Osteoblast (primary cell): ENCODE measurements around the gene A4GALT. TPM values are rescaled to one million over a fixed set of nuclear protein-coding genes. Genes with fewer than 3 reads are reported as not detected.

Experiments
- DNase-seq: peaks from one replicate; pipeline ENCODE4 v3.0.0; 2011; ENCODE audit warnings: low spot score, mixed read lengths; ENCODE audit not compliant: insufficient read length; ENCODE audit errors: missing footprints
- H2AFZ ChIP-seq: 2 replicates; pipeline ENCODE4 v1.6.0; 2011; ENCODE audit warnings: mild to moderate bottlenecking, low read length
- H3K27ac ChIP-seq: 2 replicates; pipeline ENCODE4 v1.5.1; 2011; ENCODE audit warnings: mild to moderate bottlenecking, low read depth, low read length, moderate library complexity
- H3K27me3 ChIP-seq: 2 replicates; pipeline ENCODE4 v1.6.0; 2012; ENCODE audit warnings: mild to moderate bottlenecking, control low read depth, inconsistent platforms, low read length, moderate library complexity; ENCODE audit not compliant: insufficient read depth
- H3K36me3 ChIP-seq: 2 replicates; pipeline ENCODE4 v1.5.1; 2011; ENCODE audit warnings: mild to moderate bottlenecking, low read length, control low read depth, moderate library complexity; ENCODE audit not compliant: insufficient read depth
- H3K4me1 ChIP-seq: 2 replicates; pipeline ENCODE4 v1.5.1; 2011; ENCODE audit warnings: mild to moderate bottlenecking, low read length, control low read depth, moderate library complexity; ENCODE audit not compliant: insufficient read depth
- H3K4me2 ChIP-seq: 2 replicates; pipeline ENCODE4 v1.6.0; 2011; ENCODE audit warnings: mild to moderate bottlenecking, low read length; ENCODE audit not compliant: insufficient read depth
- H3K4me3 ChIP-seq: fragments of 200-600 bp; sonication (generic); 3 replicates; pipeline ENCODE4 v1.5.1; 2012; ENCODE audit warnings: mild to moderate bottlenecking, low read length, inconsistent platforms; ENCODE audit not compliant: insufficient read depth
- H3K79me2 ChIP-seq: 2 replicates; pipeline ENCODE4 v1.6.0; 2012; ENCODE audit warnings: mild to moderate bottlenecking, low read length, control low read depth, inconsistent platforms; ENCODE audit not compliant: insufficient read depth
- H3K9me3 ChIP-seq: 2 replicates; pipeline ENCODE4 v1.5.1; 2011; ENCODE audit warnings: low read depth, low read length, control low read depth
- H4K20me1 ChIP-seq: 2 replicates; pipeline ENCODE4 v1.6.0; 2012; ENCODE audit warnings: mild to moderate bottlenecking, low read length, control low read depth; ENCODE audit not compliant: insufficient read depth
- CTCF ChIP-seq: IDR thresholded peaks from 2 replicates; pipeline ENCODE4 v1.5.1; 2011; ENCODE audit warnings: mild to moderate bottlenecking, low read depth, low read length, moderate library complexity; ENCODE audit errors: extremely low read depth
- total RNA-seq: library from RNA; depleted of rRNA; stranded (reverse); fragments of >200 nt; gene quantifications from 2 replicates; pipeline ENCODE4 v1.2.3, GENCODE V29; 2012

A4GALT gene
- total RNA-seq, 1 donor = 19.9 TPM

DNA sequence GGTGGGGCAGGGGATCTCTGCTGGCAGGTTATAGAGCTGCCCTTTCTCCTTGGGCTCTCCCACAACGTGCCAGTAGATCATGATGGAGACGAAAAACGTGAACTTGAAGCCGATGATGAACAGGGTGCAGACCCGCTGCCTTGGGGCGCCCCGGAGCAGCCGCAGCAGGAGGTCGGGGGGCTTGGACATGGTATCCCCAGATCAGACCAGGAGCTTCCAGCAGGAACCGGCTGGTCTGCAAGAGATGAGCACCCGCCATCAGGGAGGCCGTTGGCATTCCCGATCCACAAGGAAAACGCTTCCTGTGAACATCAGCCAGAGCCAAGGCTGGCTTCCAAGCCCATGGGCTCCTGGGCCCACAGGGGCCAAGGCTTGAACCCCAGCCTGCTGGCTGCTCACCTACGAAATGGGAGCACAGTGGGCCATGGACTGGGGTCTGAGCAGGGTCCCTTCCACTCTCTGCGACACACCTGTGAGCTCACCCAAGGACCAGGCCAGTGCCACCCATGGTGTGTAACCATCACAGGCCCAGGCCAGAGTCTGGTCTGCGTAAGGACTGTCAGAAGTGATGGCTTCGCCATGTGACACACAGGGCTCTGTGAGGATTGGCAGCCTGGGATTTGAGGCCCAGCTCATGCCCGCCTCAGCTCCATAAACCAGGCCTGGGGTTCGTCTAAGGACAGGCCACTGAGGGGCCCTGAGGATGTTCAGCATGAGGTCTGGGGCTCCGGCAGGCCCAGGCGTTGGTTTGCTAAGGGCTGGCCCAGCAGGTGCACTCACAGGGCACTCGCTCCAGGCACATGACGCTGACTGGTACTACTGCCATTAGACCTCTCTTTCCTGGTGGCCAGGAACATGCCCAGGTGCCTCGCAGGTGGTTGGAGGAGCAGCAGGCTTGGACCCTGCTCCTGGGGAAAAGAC lies 26.6 kb downstream of the A4GALT start:
- no peak overlapping the region for H3K4me2 ChIP-seq
- TF ChIP-seq CTCF = no peak
- H3K4me3 ChIP-seq = no peak overlapping the region
- H4K20me1 ChIP-seq = no peaks in the 10 kb centered on the region
- no peak overlapping the region for H3K27ac ChIP-seq
- H3K9me3 ChIP-seq = no peaks in the 10 kb centered on the region
- H3K36me3 ChIP-seq = no peaks in the 10 kb centered on the region
- peaks cover 16% of the 10 kb centered on the region for H3K4me1 ChIP-seq
- H3K27me3 ChIP-seq = no peaks in the 10 kb centered on the region
- peak; percentile 19 for DNase-seq
- no peak overlapping the region for H2AFZ ChIP-seq
- H3K79me2 ChIP-seq = peaks cover 10% of the 10 kb centered on the region

DNA sequence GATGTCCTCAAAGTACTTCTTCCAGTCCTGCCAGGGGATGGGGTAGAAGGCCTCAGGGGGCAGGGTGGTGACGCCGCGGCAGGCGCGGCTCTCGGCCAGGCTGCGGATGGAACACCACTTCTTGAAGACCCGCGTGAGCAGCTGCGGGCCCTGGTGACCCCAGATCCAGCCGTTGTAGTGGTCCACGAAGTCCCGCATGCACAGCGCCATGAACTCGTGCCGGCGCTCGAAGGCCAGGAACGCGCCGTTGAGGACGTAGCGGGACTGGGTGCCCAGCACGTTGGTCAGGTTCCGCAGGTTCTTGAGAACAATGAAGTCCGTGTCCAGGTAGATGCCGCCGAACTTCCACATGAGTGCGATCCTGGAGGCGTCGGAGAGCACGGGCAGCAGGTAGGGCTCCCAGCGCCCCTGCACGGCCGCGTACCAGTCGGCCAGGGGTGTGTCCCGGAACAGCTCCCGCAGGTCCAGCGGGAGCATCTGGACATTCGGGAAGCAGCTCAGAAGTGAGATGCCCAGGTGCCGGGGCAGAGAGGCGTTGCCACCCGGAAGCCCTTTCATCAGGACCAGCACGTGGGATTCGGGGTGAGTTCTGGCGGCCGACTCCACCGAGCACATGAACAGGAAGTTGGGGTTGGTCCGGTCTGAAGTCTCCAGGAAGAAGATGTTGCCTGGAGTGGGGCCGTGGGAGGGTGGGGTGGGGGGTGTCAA lies 27.5 kb downstream of the A4GALT start:
- no peak overlapping the region for H2AFZ ChIP-seq
- peaks cover 9% of the 10 kb centered on the region for H3K79me2 ChIP-seq
- no peaks in the 10 kb centered on the region for H3K27me3 ChIP-seq
- no peaks in the 10 kb centered on the region for H3K9me3 ChIP-seq
- no peak overlapping the region for H3K4me3 ChIP-seq
- no peak overlapping the region for H3K27ac ChIP-seq
- peaks cover 17% of the 10 kb centered on the region for H3K4me1 ChIP-seq
- H3K36me3 ChIP-seq = no peaks in the 10 kb centered on the region
- no peak for TF ChIP-seq CTCF
- DNase-seq = peak; percentile 15
- H4K20me1 ChIP-seq = no peaks in the 10 kb centered on the region
- H3K4me2 ChIP-seq = no peak overlapping the region

DNA sequence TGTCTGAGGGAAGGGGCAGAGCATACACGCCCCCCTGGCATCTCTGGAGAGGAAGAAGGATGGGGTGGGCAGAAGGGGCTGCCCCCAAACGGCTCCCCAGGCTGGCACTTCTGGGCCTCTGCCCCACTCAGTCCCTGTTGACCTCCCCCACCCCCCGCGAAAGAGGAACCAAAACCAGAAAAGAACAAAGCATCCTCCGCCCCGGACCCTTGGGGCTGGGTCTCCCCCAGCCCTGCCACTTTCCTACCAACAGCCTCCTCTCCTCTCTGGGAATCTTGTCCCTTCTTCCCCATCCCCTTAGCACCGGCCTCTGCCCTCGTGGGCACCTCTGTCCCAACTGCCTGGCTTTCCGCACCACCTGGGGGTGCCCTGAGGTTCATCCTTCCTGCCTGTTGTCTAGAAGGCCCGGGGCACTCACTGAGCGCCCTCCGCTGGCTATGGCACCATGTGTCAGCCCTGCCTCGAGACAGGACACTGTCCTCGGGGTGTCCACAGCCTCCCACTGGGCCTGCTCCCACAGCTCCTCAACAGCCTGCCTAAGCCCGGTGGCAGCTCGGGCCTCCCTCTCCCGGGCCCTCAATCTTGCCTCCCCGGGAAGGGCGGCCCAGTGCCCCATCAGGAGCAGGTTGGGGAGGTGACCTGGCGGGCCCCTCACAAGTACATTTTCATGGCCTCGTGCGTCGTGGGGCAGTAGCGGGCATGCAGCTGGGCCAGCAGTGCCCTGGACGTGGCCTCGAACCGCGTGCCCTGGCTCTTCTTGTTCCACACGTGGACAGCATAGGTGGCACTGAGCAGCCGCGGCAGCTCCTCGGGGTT lies 28.2 kb downstream of the A4GALT start:
- H3K36me3 ChIP-seq = no peaks in the 10 kb centered on the region
- H2AFZ ChIP-seq = no peak overlapping the region
- peaks cover 17% of the 10 kb centered on the region for H3K4me1 ChIP-seq
- TF ChIP-seq CTCF = no peak
- no peaks in the 10 kb centered on the region for H4K20me1 ChIP-seq
- no peak overlapping the region for H3K4me2 ChIP-seq
- peak; percentile 72 for DNase-seq
- peaks cover 4% of the 10 kb centered on the region for H3K79me2 ChIP-seq
- no peaks in the 10 kb centered on the region for H3K27me3 ChIP-seq
- no peak overlapping the region for H3K27ac ChIP-seq
- no peaks in the 10 kb centered on the region for H3K9me3 ChIP-seq
- H3K4me3 ChIP-seq = no peak overlapping the region
